Purkinje cell (primary cell): ENCODE data around the gene ITGA6. TPM values are rescaled to one million over a fixed set of nuclear protein-coding genes. Genes with fewer than 3 reads are reported as not detected.

Experiments used
- polyA plus RNA-seq: library from polyadenylated mRNA; unstranded; fragments of >200 nt; fragmentation: Nextera tagmentation; gene quantifications from 2 replicates; pipeline ENCODE4 v1.2.1, GENCODE V29; 2014

The ITGA6 gene
- polyA plus RNA-seq: 1.2 and 2.0 TPM in 2 replicates

DNA sequence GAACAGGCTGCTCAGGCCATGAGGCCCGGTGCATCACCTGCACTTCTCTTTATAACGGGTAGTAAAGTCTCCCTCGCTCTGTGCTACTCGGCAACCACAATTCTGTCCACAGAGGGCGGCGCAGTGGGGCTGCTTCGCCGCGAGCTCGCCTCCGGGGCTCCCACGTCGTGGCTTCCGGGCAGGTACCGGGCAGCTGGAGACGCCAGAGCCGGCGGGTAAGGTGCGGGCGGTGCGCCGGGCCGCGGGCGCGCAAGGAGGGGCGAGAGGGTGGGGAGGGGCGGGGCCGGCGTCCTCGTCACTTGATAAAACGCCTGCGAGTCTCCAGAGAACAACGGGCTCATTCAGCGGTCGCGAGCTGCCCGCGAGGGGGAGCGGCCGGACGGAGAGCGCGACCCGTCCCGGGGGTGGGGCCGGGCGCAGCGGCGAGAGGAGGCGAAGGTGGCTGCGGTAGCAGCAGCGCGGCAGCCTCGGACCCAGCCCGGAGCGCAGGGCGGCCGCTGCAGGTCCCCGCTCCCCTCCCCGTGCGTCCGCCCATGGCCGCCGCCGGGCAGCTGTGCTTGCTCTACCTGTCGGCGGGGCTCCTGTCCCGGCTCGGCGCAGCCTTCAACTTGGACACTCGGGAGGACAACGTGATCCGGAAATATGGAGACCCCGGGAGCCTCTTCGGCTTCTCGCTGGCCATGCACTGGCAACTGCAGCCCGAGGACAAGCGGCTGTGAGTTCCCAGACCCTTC is at the start of gene ITGA6:
Gene ITGA6 (plus strand): TSS at position 331 of the 734 bp plus-strand sequence.

Other genes starting within 250 kb of the ITGA6 start
- gene PDK1, start 128.5 kb downstream of the ITGA6 start, polyA plus RNA-seq: 3.0 and 3.5 TPM in 2 replicates